ENCODE results near the gene VEZT. TPM values are rescaled to one million over a fixed set of nuclear protein-coding genes. Genes with fewer than 3 reads are reported as not detected.

VEZT gene
- total and polyA plus RNA-seq, 2 donors (not counting 1 experiment from before 2014, with no cell fraction given) = 76.6 to 123 TPM

- no peak overlapping the region for H3K9ac ChIP-seq (ENCODE audit: insufficient read depth, low read length)
- no peak for TF ChIP-seq CTCF (conservative IDR thresholded peaks at IDR 0.05 in 1 of 2, IDR thresholded peaks at IDR 0.05 in 1 of 2; ENCODE audit: low read depth in 1 of 2, low read length in 2 of 2)
- no peak for TF ChIP-seq EZH2 (IDR thresholded peaks at IDR 0.05; ENCODE audit: low read length, missing control alignments)
- no peak overlapping the region for H2AFZ ChIP-seq (ENCODE audit: low read length)
- no peak for DNase-seq (ENCODE audit: low read depth in 2 of 2)
- H3K27me3 ChIP-seq (ENCODE audit: control insufficient read depth, insufficient read depth, low read length) = no peaks in the 10 kb centered on the region
- H3K4me2 ChIP-seq (ENCODE audit: extremely low read depth, insufficient read depth, low read length) = no peak overlapping the region
- H3K27ac ChIP-seq (ENCODE audit: insufficient read depth, low read length) = no peak overlapping the region
- H3K9me3 ChIP-seq (ENCODE audit: control insufficient read depth, insufficient read depth, low read depth, low read length) = no peaks in the 10 kb centered on the region
- no peaks in the 10 kb centered on the region for H4K20me1 ChIP-seq (ENCODE audit: control insufficient read depth, extremely low read depth, insufficient read depth, low read length)
- peaks cover 2% of the 10 kb centered on the region for H3K4me1 ChIP-seq (ENCODE audit: control insufficient read depth, extremely low read depth, insufficient read depth, low read length)
- peaks cover 6% of the 10 kb centered on the region for H3K36me3 ChIP-seq (ENCODE audit: control insufficient read depth, insufficient read depth, low read length)
- no peak overlapping the region for H3K4me3 ChIP-seq (replicated peaks in 1 of 4; ENCODE audit: control extremely low read depth in 1 of 4, insufficient read depth in 1 of 4, low read depth in 3 of 4, low read length in 4 of 4)
- H3K79me2 ChIP-seq (ENCODE audit: control insufficient read depth, insufficient read depth, low read length) = peaks cover 25% of the 10 kb centered on the region
Measured at GRCh38 chr12:95243497-95244183, 26.0 kb downstream of the VEZT start.

GRCh38 chr12:95244350-95244749 is 26.7 kb downstream of the VEZT start:
- H3K79me2 ChIP-seq (ENCODE audit: control insufficient read depth, insufficient read depth, low read length) = peaks cover 23% of the 10 kb centered on the region
- H3K27me3 ChIP-seq (ENCODE audit: control insufficient read depth, insufficient read depth, low read length) = no peaks in the 10 kb centered on the region
- no peaks in the 10 kb centered on the region for H4K20me1 ChIP-seq (ENCODE audit: control insufficient read depth, extremely low read depth, insufficient read depth, low read length)
- H2AFZ ChIP-seq (ENCODE audit: low read length) = no peak overlapping the region
- H3K27ac ChIP-seq (ENCODE audit: insufficient read depth, low read length) = no peak overlapping the region
- H3K9me3 ChIP-seq (ENCODE audit: control insufficient read depth, insufficient read depth, low read depth, low read length) = no peaks in the 10 kb centered on the region
- H3K4me3 ChIP-seq (replicated peaks in 1 of 4; ENCODE audit: control extremely low read depth in 1 of 4, insufficient read depth in 1 of 4, low read depth in 3 of 4, low read length in 4 of 4) = no peak overlapping the region
- H3K9ac ChIP-seq (ENCODE audit: insufficient read depth, low read length) = no peak overlapping the region
- DNase-seq (ENCODE audit: low read depth in 2 of 2) = no peak
- H3K4me2 ChIP-seq (ENCODE audit: extremely low read depth, insufficient read depth, low read length) = no peak overlapping the region
- H3K36me3 ChIP-seq (ENCODE audit: control insufficient read depth, insufficient read depth, low read length) = peaks cover 6% of the 10 kb centered on the region
- H3K4me1 ChIP-seq (ENCODE audit: control insufficient read depth, extremely low read depth, insufficient read depth, low read length) = peaks cover 2% of the 10 kb centered on the region
- TF ChIP-seq CTCF (conservative IDR thresholded peaks at IDR 0.05 in 1 of 2, IDR thresholded peaks at IDR 0.05 in 1 of 2; ENCODE audit: low read depth in 1 of 2, low read length in 2 of 2) (no peak), EZH2 (IDR thresholded peaks at IDR 0.05; ENCODE audit: low read length, missing control alignments) (no peak)

- no peak overlapping the region for H3K27ac ChIP-seq (ENCODE audit: insufficient read depth, low read length)
- H3K4me3 ChIP-seq (replicated peaks in 1 of 4; ENCODE audit: control extremely low read depth in 1 of 4, insufficient read depth in 1 of 4, low read depth in 3 of 4, low read length in 4 of 4) = no peak overlapping the region
- no peak for DNase-seq (ENCODE audit: low read depth in 2 of 2)
- H3K27me3 ChIP-seq (ENCODE audit: control insufficient read depth, insufficient read depth, low read length) = no peaks in the 10 kb centered on the region
- no peaks in the 10 kb centered on the region for H3K9me3 ChIP-seq (ENCODE audit: control insufficient read depth, insufficient read depth, low read depth, low read length)
- H3K36me3 ChIP-seq (ENCODE audit: control insufficient read depth, insufficient read depth, low read length) = peaks cover 4% of the 10 kb centered on the region
- peaks cover 2% of the 10 kb centered on the region for H3K4me1 ChIP-seq (ENCODE audit: control insufficient read depth, extremely low read depth, insufficient read depth, low read length)
- peaks cover 17% of the 10 kb centered on the region for H3K79me2 ChIP-seq (ENCODE audit: control insufficient read depth, insufficient read depth, low read length)
- no peaks in the 10 kb centered on the region for H4K20me1 ChIP-seq (ENCODE audit: control insufficient read depth, extremely low read depth, insufficient read depth, low read length)
- TF ChIP-seq CTCF (conservative IDR thresholded peaks at IDR 0.05 in 1 of 2, IDR thresholded peaks at IDR 0.05 in 1 of 2; ENCODE audit: low read depth in 1 of 2, low read length in 2 of 2) (no peak), EZH2 (IDR thresholded peaks at IDR 0.05; ENCODE audit: low read length, missing control alignments) (no peak)
- no peak overlapping the region for H3K4me2 ChIP-seq (ENCODE audit: extremely low read depth, insufficient read depth, low read length)
- H2AFZ ChIP-seq (ENCODE audit: low read length) = no peak overlapping the region
- no peak overlapping the region for H3K9ac ChIP-seq (ENCODE audit: insufficient read depth, low read length)
Measured at GRCh38 chr12:95248095-95248494, 30.5 kb downstream of the VEZT start.
